HEK293T (cell line): ENCODE measurements around the gene SLCO4A1.
A peak's percentile ranks its signal among the peaks of the same experiment; 100 is the strongest.

Experiments used
- CTCF ChIA-PET: fragments of 350-600 bp; formaldehyde crosslinking; extraction: SDS; loops from one replicate; lab custom pipeline; 2021; ENCODE audit warnings: antibody characterized with exemption, inconsistent platforms; lab: Yijun Ruan, JAX
- POLR2A ChIA-PET: fragments of 350-600 bp; formaldehyde crosslinking; extraction: SDS; loops from one replicate; lab custom pipeline; 2020; ENCODE audit warnings: antibody characterized with exemption, inconsistent platforms; lab: Yijun Ruan, JAX
- DNase-seq: peaks from one replicate; pipeline ENCODE4 v3.0.0; 2012; ENCODE audit warnings: mixed read lengths; ENCODE audit errors: extremely low spot score
- ARNT ChIP-seq: fragments of 450-650 bp; IDR thresholded peaks from 2 replicates; pipeline ENCODE4 v1.6.1; 2017; ENCODE audit warnings: mild to moderate bottlenecking
- BHLHE40 ChIP-seq: fragments of 450-650 bp; IDR thresholded peaks from 2 replicates; pipeline ENCODE4 v1.6.1; 2016; ENCODE audit warnings: mild to moderate bottlenecking, moderate library complexity, borderline replicate concordance
- CTBP1 ChIP-seq: fragments of 450-650 bp; IDR thresholded peaks from 2 replicates; pipeline ENCODE4 v1.6.1; 2016; ENCODE audit warnings: borderline replicate concordance
- ELF4 ChIP-seq: fragments of 450-650 bp; IDR thresholded peaks from 2 replicates; pipeline ENCODE4 v1.6.1; 2017; ENCODE audit warnings: antibody characterized with exemption
- FOXA1 ChIP-seq: fragments of 450-650 bp; IDR thresholded peaks from 2 replicates; pipeline ENCODE4 v1.6.1; 2016; ENCODE audit warnings: mild to moderate bottlenecking
- FOXK2 ChIP-seq: fragments of 450-650 bp; IDR thresholded peaks from 2 replicates; pipeline ENCODE4 v1.6.1; 2016; ENCODE audit warnings: mild to moderate bottlenecking
- FOXM1 ChIP-seq: fragments of 450-650 bp; IDR thresholded peaks from 2 replicates; pipeline ENCODE4 v1.6.1; 2017; ENCODE audit warnings: mild to moderate bottlenecking, borderline replicate concordance
- HDGF ChIP-seq: fragments of 450-650 bp; IDR thresholded peaks from 2 replicates; pipeline ENCODE4 v1.6.1; 2017; ENCODE audit warnings: antibody characterized with exemption, borderline replicate concordance
- L3MBTL2 ChIP-seq: fragments of 450-650 bp; conservative IDR thresholded peaks from 2 replicates; pipeline ENCODE4 v1.6.1; 2016; ENCODE audit warnings: mild to moderate bottlenecking
- LEF1 ChIP-seq: fragments of 450-650 bp; IDR thresholded peaks from 2 replicates; pipeline ENCODE4 v1.6.1; 2017; ENCODE audit warnings: mild to moderate bottlenecking, borderline replicate concordance
- NFRKB ChIP-seq: fragments of 450-650 bp; IDR thresholded peaks from 2 replicates; pipeline ENCODE4 v1.6.1; 2016; ENCODE audit warnings: mild to moderate bottlenecking, moderate library complexity
- SP1 ChIP-seq: fragments of 450-650 bp; IDR thresholded peaks from 2 replicates; pipeline ENCODE4 v1.6.1; 2017
- SUZ12 ChIP-seq: fragments of 450-650 bp; IDR thresholded peaks from 2 replicates; pipeline ENCODE4 v1.6.1; 2016; ENCODE audit warnings: mild to moderate bottlenecking
- TARDBP ChIP-seq: fragments of 450-650 bp; IDR thresholded peaks from 2 replicates; pipeline ENCODE4 v1.6.1; 2016
- ZNF384 ChIP-seq: fragments of 450-650 bp; IDR thresholded peaks from 2 replicates; pipeline ENCODE4 v1.6.1; 2016
- TF ChIP-seq, protein P1 (sequence below): fragments of 450-650 bp; IDR thresholded peaks from 2 replicates; pipeline ENCODE4 v1.6.1; 2016

Gene SLCO4A1

DNA sequence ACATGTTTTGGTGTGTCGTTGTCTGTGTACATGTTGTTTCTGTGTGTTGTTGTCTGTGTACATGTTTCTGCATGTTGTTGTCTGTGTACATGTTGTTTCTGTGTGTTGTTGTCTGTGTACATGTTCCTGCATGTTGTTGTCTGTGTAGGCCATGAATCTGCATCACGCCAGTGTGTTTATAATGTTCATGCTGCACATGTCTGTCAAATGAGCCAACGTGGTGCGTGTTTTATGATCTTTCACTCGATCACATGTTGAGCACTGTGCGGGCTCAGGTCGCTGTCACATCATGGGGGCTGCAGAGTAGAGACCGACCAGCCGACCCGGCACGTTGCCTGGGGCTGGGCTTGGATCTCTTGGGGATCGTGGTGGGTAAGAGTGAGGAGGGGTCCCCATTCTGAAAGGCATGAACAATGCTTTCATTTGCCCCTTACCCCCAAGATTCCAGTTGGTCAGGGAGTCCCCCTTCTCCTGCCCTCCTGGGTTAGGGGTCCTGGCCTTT, 26.5 kb upstream of the SLCO4A1 start:
- POLR2A ChIA-PET: no interaction called here
- no peak for DNase-seq
- CTCF ChIA-PET: interaction anchor here (1.7 kb wide), 1 partner anchor 206 kb away, joined by 8 read pairs; no protein-coding TSS in a partner anchor
- TF ChIP-seq HDGF (no peak), L3MBTL2 (no peak), FOXM1 (no peak), CTBP1 (no peak), NFRKB (no peak), ZNF384 (no peak), SP1 (no peak), TARDBP (no peak), BHLHE40 (no peak), SUZ12 (no peak), ARNT (no peak), ELF4 (no peak), FOXA1 (no peak), LEF1 (no peak), FOXK2 (no peak)
- TF ChIP-seq, protein P1, sequence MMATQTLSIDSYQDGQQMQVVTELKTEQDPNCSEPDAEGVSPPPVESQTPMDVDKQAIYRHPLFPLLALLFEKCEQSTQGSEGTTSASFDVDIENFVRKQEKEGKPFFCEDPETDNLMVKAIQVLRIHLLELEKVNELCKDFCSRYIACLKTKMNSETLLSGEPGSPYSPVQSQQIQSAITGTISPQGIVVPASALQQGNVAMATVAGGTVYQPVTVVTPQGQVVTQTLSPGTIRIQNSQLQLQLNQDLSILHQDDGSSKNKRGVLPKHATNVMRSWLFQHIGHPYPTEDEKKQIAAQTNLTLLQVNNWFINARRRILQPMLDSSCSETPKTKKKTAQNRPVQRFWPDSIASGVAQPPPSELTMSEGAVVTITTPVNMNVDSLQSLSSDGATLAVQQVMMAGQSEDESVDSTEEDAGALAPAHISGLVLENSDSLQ: no peak

DNA sequence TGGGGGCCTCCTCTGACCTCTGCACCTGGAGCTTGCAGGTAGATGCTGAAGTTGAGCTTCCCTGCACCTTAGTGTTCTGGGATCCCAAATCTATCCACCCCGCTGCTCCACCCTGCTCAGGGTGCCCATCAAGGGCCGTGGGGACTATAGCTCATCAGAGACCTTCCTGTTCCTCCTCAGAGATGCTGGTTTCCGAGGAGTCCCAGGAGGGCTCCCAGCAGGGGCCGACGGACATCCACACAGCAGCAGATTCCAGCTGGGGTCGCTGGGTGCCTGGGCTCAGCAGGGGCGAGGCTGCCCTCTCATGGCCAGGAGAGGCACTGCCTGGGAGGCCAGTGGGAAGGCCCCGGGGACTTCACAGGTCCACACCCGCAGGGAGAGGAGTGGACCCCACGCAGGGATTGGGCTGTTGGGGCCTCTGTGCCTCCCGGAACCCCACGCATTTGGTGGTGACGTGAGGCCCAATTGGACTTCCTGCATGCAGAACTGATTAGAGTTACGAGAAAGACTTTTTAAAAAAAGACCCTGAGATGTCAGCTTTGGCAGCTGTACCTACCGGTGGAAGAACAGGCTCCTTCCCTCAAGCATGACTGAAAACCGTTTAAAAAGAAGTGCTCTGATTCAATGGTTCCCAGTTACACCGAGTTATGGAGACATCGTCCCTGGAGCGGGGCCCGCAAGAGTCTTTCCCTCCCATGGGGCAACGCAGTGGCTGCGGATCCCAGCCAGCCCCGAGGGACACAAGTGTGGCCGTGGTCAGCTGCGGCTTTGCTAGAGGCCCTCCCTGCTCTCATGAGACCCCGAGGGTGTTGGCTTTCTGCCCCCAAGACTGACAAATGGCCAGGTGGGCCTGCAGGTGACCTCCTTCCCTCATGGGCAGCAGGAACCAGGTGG, 25.3 kb upstream of the SLCO4A1 start:
- TF ChIP-seq ZNF384 (no peak), FOXA1 (no peak), NFRKB (no peak), ARNT (no peak), L3MBTL2 (no peak), LEF1 (no peak), TARDBP (no peak), SP1 (no peak), CTBP1 (no peak), FOXM1 (no peak), BHLHE40 (no peak), SUZ12 (no peak), FOXK2 (no peak), ELF4 (no peak), HDGF (no peak)
- TF ChIP-seq, protein P1: no peak
- CTCF ChIA-PET: interaction anchor here (1.0 to 1.7 kb wide), 6 partner anchors 31 to 207 kb away, joined by 3 to 19 read pairs (median 6); no protein-coding TSS in a partner anchor
- DNase-seq: peak; percentile 81
- POLR2A ChIA-PET: interaction anchor here (0.9 kb wide), 1 partner anchor 109 kb away, joined by 4 read pairs; no protein-coding TSS in a partner anchor

GRCh38 chr20:62617711-62618483, 24.4 kb upstream of the SLCO4A1 start:
- no peak for DNase-seq
- no peak for TF ChIP-seq FOXM1
- TF ChIP-seq ARNT: no peak
- TF ChIP-seq, protein P1: no peak
- TF ChIP-seq TARDBP: no peak
- POLR2A ChIA-PET: no interaction called here
- CTCF ChIA-PET: interaction anchor here (1.1 to 1.7 kb wide), 5 partner anchors 46 to 208 kb away, joined by 3 to 19 read pairs (median 6); no protein-coding TSS in a partner anchor

GRCh38 chr20:62618611-62619529, 23.4 kb upstream of the SLCO4A1 start:
- DNase-seq: no peak
- TF ChIP-seq ZNF384 (no peak), NFRKB (no peak), TARDBP (no peak), FOXK2 (no peak)
- POLR2A ChIA-PET: no interaction called here
- CTCF ChIA-PET: interaction anchor here (0.6 to 0.9 kb wide), 2 partner anchors 123 to 446 kb away, joined by 3 read pairs; no protein-coding TSS in a partner anchor

DNA sequence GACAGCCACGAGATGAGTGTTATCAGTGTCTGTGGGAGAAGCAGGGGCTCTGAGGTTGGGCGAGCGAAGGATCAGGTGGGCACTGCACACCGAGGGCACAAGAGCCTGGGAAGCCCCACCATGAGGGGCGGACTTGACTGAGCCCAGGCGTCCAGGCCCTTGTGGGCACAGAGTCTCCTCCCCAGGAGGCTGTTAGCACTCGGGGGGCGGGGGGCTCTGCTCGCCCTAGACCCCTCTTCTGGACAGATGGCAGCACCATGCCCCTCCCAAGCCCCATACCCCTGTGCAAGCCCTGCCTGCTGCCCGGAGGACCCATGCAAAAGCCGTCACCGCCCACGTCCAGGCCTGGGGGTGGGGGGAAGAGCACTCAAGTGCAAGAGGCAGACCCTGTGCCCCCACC, 21.7 kb upstream of the SLCO4A1 start:
- CTCF ChIA-PET: no interaction called here
- TF ChIP-seq, protein P1: no peak
- TF ChIP-seq SP1 (no peak), FOXK2 (no peak), TARDBP (no peak), BHLHE40 (no peak), NFRKB (no peak), ELF4 (no peak), HDGF (no peak), L3MBTL2 (no peak), ARNT (no peak), FOXM1 (no peak), LEF1 (no peak), SUZ12 (no peak), FOXA1 (no peak), ZNF384 (no peak), CTBP1 (no peak)
- POLR2A ChIA-PET: no interaction called here

More for the DNA sequence above, 21.7 kb upstream of the SLCO4A1 start:
- no peak for DNase-seq
